Prostate gland (tissue), 2 donors: ENCODE results near the gene C11orf97.

Experiments
- POLR2A ChIP-seq: fragments of 450-650 bp; IDR thresholded peaks from one replicate; pipeline ENCODE4 v1.6.1; 2016; ENCODE audit warnings: antibody characterized with exemption, mild to moderate bottlenecking
- POLR2AphosphoS5 ChIP-seq: sonication (generic); formaldehyde crosslinking; IDR thresholded peaks from one replicate; pipeline ENCODE4 v1.6.1; 2017; ENCODE audit warnings: antibody characterized with exemption
- TF ChIP-seq, protein P1 (sequence below), 4 experiments: fragments of 200-600 bp in 2 of 4; fragments of 450-650 bp in 2 of 4; sonication (generic) in 2 of 4; IDR thresholded peaks; 1 replicate in 3 of 4; 2 replicates in 1 of 4; pipeline ENCODE4 v1.5.1; 2016 to 2019; ENCODE audit warnings: antibody characterized with exemption in 4 of 4, mild to moderate bottlenecking in 2 of 4, moderate library complexity in 2 of 4

DNA sequence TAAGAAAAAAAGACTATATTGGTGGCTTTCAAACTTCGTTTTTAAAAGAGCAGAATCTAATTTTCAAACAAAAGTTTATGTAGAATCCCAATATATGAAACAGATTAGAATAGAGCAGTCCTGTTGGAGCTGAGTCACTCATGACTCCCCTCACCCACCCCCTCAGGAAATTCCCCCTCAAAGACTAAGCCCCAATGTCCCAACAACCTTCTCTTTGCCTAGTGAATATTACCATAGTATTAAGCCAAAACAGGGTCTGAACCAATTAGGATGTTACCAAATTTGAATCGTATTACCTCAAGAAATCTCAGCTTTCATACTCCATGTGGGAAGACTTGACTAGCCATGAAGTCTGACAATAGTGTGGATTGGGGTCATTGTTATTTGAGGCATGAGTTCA, 47.1 kb downstream of the C11orf97 start:
- TF ChIP-seq, protein P1, sequence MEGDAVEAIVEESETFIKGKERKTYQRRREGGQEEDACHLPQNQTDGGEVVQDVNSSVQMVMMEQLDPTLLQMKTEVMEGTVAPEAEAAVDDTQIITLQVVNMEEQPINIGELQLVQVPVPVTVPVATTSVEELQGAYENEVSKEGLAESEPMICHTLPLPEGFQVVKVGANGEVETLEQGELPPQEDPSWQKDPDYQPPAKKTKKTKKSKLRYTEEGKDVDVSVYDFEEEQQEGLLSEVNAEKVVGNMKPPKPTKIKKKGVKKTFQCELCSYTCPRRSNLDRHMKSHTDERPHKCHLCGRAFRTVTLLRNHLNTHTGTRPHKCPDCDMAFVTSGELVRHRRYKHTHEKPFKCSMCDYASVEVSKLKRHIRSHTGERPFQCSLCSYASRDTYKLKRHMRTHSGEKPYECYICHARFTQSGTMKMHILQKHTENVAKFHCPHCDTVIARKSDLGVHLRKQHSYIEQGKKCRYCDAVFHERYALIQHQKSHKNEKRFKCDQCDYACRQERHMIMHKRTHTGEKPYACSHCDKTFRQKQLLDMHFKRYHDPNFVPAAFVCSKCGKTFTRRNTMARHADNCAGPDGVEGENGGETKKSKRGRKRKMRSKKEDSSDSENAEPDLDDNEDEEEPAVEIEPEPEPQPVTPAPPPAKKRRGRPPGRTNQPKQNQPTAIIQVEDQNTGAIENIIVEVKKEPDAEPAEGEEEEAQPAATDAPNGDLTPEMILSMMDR (IDR thresholded peaks at IDR 0.05): no peak
- TF ChIP-seq POLR2A (no peak), POLR2AphosphoS5 (no peak)
